Measurements from ENCODE around the gene DUS2.
"Not testable (repeated sequence)": the region's sequence is repeated elsewhere in the genome, so short reads cannot be mapped to it uniquely, and the experiment has no call there.

The DUS2 gene

GRCh38 chr16:67998779-67999688, 24.1 kb upstream of the DUS2 start, which contains the start of gene DPEP2:
TSS of gene DPEP2 (minus strand) at chr16:67999484. CDS start at chr16:67993212, 6,272 bp downstream.
- DNase-seq: not testable (repeated sequence)

- no peak for DNase-seq
Observed at GRCh38 chr16:67999985-68000384, 23.1 kb upstream of the DUS2 start.

GRCh38 chr16:68000450-68000849, 22.6 kb upstream of the DUS2 start:
- no peak for DNase-seq

- DNase-seq: no peak
Observed at GRCh38 chr16:68003031-68003430, 20.1 kb upstream of the DUS2 start.

- DNase-seq: no peak
Observed at GRCh38 chr16:68005211-68005610, 17.9 kb upstream of the DUS2 start.

GRCh38 chr16:68005786-68006286, 17.2 kb upstream of the DUS2 start:
- no peak for DNase-seq

- no peak for DNase-seq
Observed at GRCh38 chr16:68009157-68009735, 13.8 kb upstream of the DUS2 start.

GRCh38 chr16:68009872-68010271, 13.2 kb upstream of the DUS2 start:
- not testable (repeated sequence) for DNase-seq

GRCh38 chr16:68013440-68013839, 9.6 kb upstream of the DUS2 start:
- DNase-seq: no peak

GRCh38 chr16:68015681-68016080, 7.4 kb upstream of the DUS2 start, which contains the start of gene DPEP2NB:
TSS of gene DPEP2NB (minus strand) at chr16:68015911. CDS start at chr16:68015770, 141 bp downstream.
- no peak for DNase-seq

- DNase-seq: no peak
Observed at GRCh38 chr16:68019167-68019680, 3.9 kb upstream of the DUS2 start.

GRCh38 chr16:68021490-68021889, 1.6 kb upstream of the DUS2 start:
- DNase-seq: no peak

GRCh38 chr16:68022278-68022727, 781 bp upstream of the DUS2 start:
- DNase-seq: no peak

GRCh38 chr16:68028996-68029395, 5.9 kb downstream of the DUS2 start:
- no peak for DNase-seq

- DNase-seq: not testable (repeated sequence)
Observed at GRCh38 chr16:68030108-68030507, 7.0 kb downstream of the DUS2 start.

- DNase-seq: no peak
Observed at GRCh38 chr16:68031951-68032350, 8.9 kb downstream of the DUS2 start.

- no peak for DNase-seq
Observed at GRCh38 chr16:68033101-68033500, 10.0 kb downstream of the DUS2 start.

- no peak for DNase-seq
Observed at GRCh38 chr16:68035227-68035626, 12.1 kb downstream of the DUS2 start.

- DNase-seq: no peak
Observed at GRCh38 chr16:68037841-68038597, 14.9 kb downstream of the DUS2 start.

- DNase-seq: peak in 1 of 2 experiments; percentile 47
Observed at GRCh38 chr16:68040506-68041288, 17.6 kb downstream of the DUS2 start.

- DNase-seq: no peak
Observed at GRCh38 chr16:68041783-68042182, 18.7 kb downstream of the DUS2 start.

- no peak for DNase-seq
Observed at GRCh38 chr16:68046106-68046505, 23.0 kb downstream of the DUS2 start.

Measured in NCI-H446 (cell line).